Heart left ventricle (tissue), 13 donors: Measurements from ENCODE around the gene TNFRSF17.

Experiments
- POLR2A ChIP-seq, 2 donors: fragments of 450-650 bp; IDR thresholded peaks; one replicate each; pipeline ENCODE4 v1.6.1; 2017; ENCODE audit warnings: antibody characterized with exemption in 2 of 2, mild to moderate bottlenecking in 2 of 2, moderate library complexity in 2 of 2
- TF ChIP-seq, protein P1 (sequence below), 12 donors: fragments of 200-600 bp; sonication (generic) in 4 of 12; IDR thresholded peaks; one replicate each; pipeline versions ENCODE4 v1.5.0 to v1.8.0; 2018 to 2022; ENCODE audit warnings: antibody characterized with exemption in 12 of 12, mild to moderate bottlenecking in 5 of 12
- donor health status: ischemic (EF 13 %, LVEDD 7.1; RV severe dilation, severe dysfunction).
- donor health status: DM: no; HTN: yes; CAD: no.
- donor health status: DM: no; HTN: no; CAD: no.
- donor health status: ischemic (EF 25% LVEDD 6.9; RV normal size, moderate dysfunction).
- donor health status: ischemic (EF 25% LVEDD 5.7; RV mildly dilated, moderate dysfunction).
- donor health status: ischemic (EF 35%, LVEDD 5.7; RV mildly dilated, moderate dysfunction).
- donor health status: nonischemic (EF 11% LVEDD 7.7; RV severe dilation, severe dysfunction).
- donor health status: DM: yes; HTN: yes; CAD: no.
- donor health status: PGD.
- donor health status: ischemic (EF 29% LVEDD 5.4; RV normal size, mild dysfunction).
- donor health status: nonischemic (EF 23%, LVEDD 6.1; RV moderate dilation, normal function).

DNA sequence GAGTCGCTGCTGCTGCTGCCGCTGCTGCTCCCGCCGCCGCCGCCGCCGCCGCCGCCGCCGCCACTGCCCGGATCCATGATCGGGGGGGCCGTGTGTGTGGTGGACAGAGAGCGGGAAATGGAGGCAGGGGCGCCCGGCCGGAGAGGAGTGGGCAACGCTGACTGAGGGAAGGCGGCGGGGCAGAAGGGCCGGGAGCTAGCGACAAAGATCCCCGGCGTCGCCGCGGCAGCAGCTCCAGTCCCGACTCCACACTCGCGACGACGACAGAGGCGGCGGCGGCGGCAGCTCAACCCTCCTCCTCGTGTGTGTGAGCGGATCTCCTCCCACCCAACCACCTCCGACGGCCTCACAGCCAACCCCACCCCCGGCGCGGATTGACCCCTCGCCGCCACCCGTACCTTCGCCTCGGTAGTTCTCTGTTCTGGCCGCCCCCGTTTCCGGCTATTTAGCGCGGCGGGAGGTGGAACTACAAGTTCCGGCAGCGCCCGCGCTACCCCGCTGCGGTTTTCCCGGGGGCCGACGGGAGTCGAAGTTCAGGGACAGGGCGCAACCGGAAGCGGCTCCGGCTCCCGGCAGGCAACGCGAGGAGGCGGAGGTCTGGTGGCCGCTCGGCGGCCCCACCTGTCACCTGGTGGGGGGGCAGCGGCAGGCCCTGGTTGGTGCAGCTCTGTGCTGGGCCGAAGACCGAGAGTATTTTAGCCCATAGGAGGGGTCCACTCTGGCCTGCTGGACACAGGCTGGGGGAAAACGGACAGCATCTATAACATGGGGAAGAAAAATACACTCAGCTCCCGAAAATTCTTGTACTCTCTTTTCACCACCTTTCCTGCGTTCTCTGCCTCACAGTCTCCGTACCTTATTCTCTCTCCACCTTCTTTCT lies 49.1 kb upstream of the TNFRSF17 start, which contains the start of gene GSPT1:
- TF ChIP-seq, protein P1, sequence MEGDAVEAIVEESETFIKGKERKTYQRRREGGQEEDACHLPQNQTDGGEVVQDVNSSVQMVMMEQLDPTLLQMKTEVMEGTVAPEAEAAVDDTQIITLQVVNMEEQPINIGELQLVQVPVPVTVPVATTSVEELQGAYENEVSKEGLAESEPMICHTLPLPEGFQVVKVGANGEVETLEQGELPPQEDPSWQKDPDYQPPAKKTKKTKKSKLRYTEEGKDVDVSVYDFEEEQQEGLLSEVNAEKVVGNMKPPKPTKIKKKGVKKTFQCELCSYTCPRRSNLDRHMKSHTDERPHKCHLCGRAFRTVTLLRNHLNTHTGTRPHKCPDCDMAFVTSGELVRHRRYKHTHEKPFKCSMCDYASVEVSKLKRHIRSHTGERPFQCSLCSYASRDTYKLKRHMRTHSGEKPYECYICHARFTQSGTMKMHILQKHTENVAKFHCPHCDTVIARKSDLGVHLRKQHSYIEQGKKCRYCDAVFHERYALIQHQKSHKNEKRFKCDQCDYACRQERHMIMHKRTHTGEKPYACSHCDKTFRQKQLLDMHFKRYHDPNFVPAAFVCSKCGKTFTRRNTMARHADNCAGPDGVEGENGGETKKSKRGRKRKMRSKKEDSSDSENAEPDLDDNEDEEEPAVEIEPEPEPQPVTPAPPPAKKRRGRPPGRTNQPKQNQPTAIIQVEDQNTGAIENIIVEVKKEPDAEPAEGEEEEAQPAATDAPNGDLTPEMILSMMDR (IDR thresholded peaks at IDR 0.05), result peak in 7 of 12 donors; percentile 9 to 26 (median 16)
- TF ChIP-seq POLR2A (IDR thresholded peaks at IDR 0.05), result peak in 1 of 2 donors; percentile 72
